Uterus (tissue), 4 donors: ENCODE measurements around the gene CENPN. TPM values are rescaled to one million over a fixed set of nuclear protein-coding genes. Genes with fewer than 3 reads are reported as not detected.

Source experiments
- DNase-seq, 2 donors: peaks; one replicate each; pipeline ENCODE4 v3.0.0-alpha.2; 2019 to 2020
- H3K27ac ChIP-seq, 2 donors: fragments of 200-600 bp; sonication (generic); 1 replicate in 1 of 2; 2 replicates in 1 of 2; pipeline ENCODE4 v1.5.1; 2016 to 2018
- H3K27me3 ChIP-seq, 2 donors: fragments of 200-600 bp; sonication (generic); one replicate each; pipeline ENCODE4 v1.5.1; 2018 to 2019; ENCODE audit warnings: control low read depth in 1 of 2
- H3K36me3 ChIP-seq, 2 donors: fragments of 200-600 bp; sonication (generic); one replicate each; pipeline ENCODE4 v1.5.1; 2019; ENCODE audit warnings: control low read depth in 1 of 2
- H3K4me1 ChIP-seq, 2 donors: fragments of 200-600 bp; sonication (generic); one replicate each; pipeline ENCODE4 v1.5.1; 2018 to 2019; ENCODE audit warnings: control low read depth in 1 of 2
- H3K4me3 ChIP-seq, 2 donors: fragments of 200-600 bp; sonication (generic); 1 replicate in 1 of 2; 2 replicates in 1 of 2; pipeline ENCODE4 v1.5.1; 2018 to 2019; ENCODE audit warnings: mild to moderate bottlenecking in 1 of 2
- H3K9me3 ChIP-seq, 2 donors: fragments of 200-600 bp; sonication (generic); one replicate each; pipeline ENCODE4 v1.5.1; 2019; ENCODE audit warnings: control low read depth in 1 of 2
- CTCF ChIP-seq, 4 experiments: fragments of 200-600 bp in 2 of 4; fragments of 450-650 bp in 2 of 4; sonication (generic) in 2 of 4; IDR thresholded peaks; one replicate each; pipeline ENCODE4 v1.5.1; 2016 to 2019; ENCODE audit warnings: antibody characterized with exemption in 4 of 4, mild to moderate bottlenecking in 2 of 4, moderate library complexity in 1 of 4
- POLR2A ChIP-seq, 2 donors: fragments of 450-650 bp; IDR thresholded peaks; one replicate each; pipeline ENCODE4 v1.6.1; 2016; ENCODE audit warnings: antibody characterized with exemption in 2 of 2, mild to moderate bottlenecking in 1 of 2, moderate library complexity in 1 of 2
- intact Hi-C: fragments of 100-400 bp; cut with DNase I; formaldehyde crosslinking; loops from one replicate; pipeline ENCODE4 v1.15.1; 2023; ENCODE audit warnings: low total_unique reads
- total RNA-seq, 4 donors: library from RNA; depleted of rRNA in 3 of 4; stranded (reverse); fragments of >200 nt in 3 of 4; gene quantifications; one replicate each; pipeline versions ENCODE4 v1.1.0 to v1.2.4, GENCODE V29; 2014 to 2023
- donor health status: DM: yes; HTN: yes; CAD: no.

Gene CENPN
- total RNA-seq, 4 donors from 2014 or later = 2.8 to 20.0 TPM; not detected in 2

GRCh38 chr16:80974649-80975376, 32.2 kb upstream of the CENPN start:
- intact Hi-C loops = no loop called here
- H3K27me3 ChIP-seq = no peaks in the 10 kb centered on the region
- no peaks in the 10 kb centered on the region for H3K9me3 ChIP-seq
- no peak overlapping the region for H3K4me3 ChIP-seq
- H3K27ac ChIP-seq = no peak overlapping the region
- no peaks in the 10 kb centered on the region for H3K4me1 ChIP-seq
- no peaks in the 10 kb centered on the region for H3K36me3 ChIP-seq
- TF ChIP-seq CTCF (IDR thresholded peaks at IDR 0.05) (peak in 1 of 4 experiments; percentile 3), POLR2A (IDR thresholded peaks at IDR 0.05) (no peak)
- no peak for DNase-seq

- intact Hi-C loops = no loop called here
- H3K4me1 ChIP-seq = no peaks in the 10 kb centered on the region
- H3K4me3 ChIP-seq = no peak overlapping the region
- no peaks in the 10 kb centered on the region for H3K36me3 ChIP-seq
- H3K27ac ChIP-seq = no peak overlapping the region
- TF ChIP-seq POLR2A (IDR thresholded peaks at IDR 0.05) = no peak
- H3K27me3 ChIP-seq = no peaks in the 10 kb centered on the region
- no peak for DNase-seq
- no peaks in the 10 kb centered on the region for H3K9me3 ChIP-seq
These were observed 30.1 kb upstream of the CENPN start for GRCh38 chr16:80976946-80977345.

GRCh38 chr16:80981103-80981502, 25.9 kb upstream of the CENPN start:
- DNase-seq = no peak
- Histone ChIP-seq H3K4me1 (no peaks in the 10 kb centered on the region), H3K27ac (no peak overlapping the region), H3K9me3 (no peaks in the 10 kb centered on the region), H3K4me3 (no peak overlapping the region), H3K36me3 (no peaks in the 10 kb centered on the region), H3K27me3 (no peaks in the 10 kb centered on the region)
- intact Hi-C loops = no loop called here
- TF ChIP-seq CTCF (IDR thresholded peaks at IDR 0.05) = no peak
- no peak for TF ChIP-seq POLR2A (IDR thresholded peaks at IDR 0.05)

GRCh38 chr16:80982646-80983045, 24.4 kb upstream of the CENPN start:
- intact Hi-C loops = no loop called here
- no peak overlapping the region for H3K27ac ChIP-seq

GRCh38 chr16:80984124-80984892, 22.7 kb upstream of the CENPN start:
- no peak for DNase-seq
- Histone ChIP-seq H3K27me3 (no peaks in the 10 kb centered on the region), H3K27ac (no peak overlapping the region), H3K36me3 (no peaks in the 10 kb centered on the region), H3K4me1 (no peaks in the 10 kb centered on the region), H3K4me3 (no peak overlapping the region), H3K9me3 (no peaks in the 10 kb centered on the region)
- TF ChIP-seq POLR2A (IDR thresholded peaks at IDR 0.05) (no peak), CTCF (IDR thresholded peaks at IDR 0.05) (no peak)
- intact Hi-C loops = no loop called here

More at GRCh38 chr16:80982646-80983045, 24.4 kb upstream of the CENPN start:
- TF ChIP-seq POLR2A (IDR thresholded peaks at IDR 0.05) (no peak), CTCF (IDR thresholded peaks at IDR 0.05) (no peak)
- H3K4me3 ChIP-seq = no peak overlapping the region
- no peaks in the 10 kb centered on the region for H3K27me3 ChIP-seq
- no peaks in the 10 kb centered on the region for H3K4me1 ChIP-seq
- no peaks in the 10 kb centered on the region for H3K36me3 ChIP-seq
- no peak for DNase-seq
- no peaks in the 10 kb centered on the region for H3K9me3 ChIP-seq
